Breast epithelium (tissue), 3 donors: ENCODE results near the gene PICALM.

Experiments used
- POLR2A ChIP-seq: fragments of 450-650 bp; IDR thresholded peaks from one replicate; pipeline ENCODE4 v1.6.1; 2016; ENCODE audit warnings: antibody characterized with exemption, mild to moderate bottlenecking, moderate library complexity
- TF ChIP-seq, protein P1 (sequence below), 3 donors: fragments of 450-650 bp; IDR thresholded peaks; one replicate each; pipeline ENCODE4 v1.5.1; 2016 to 2017; ENCODE audit warnings: antibody characterized with exemption in 3 of 3, mild to moderate bottlenecking in 3 of 3, moderate library complexity in 3 of 3

DNA sequence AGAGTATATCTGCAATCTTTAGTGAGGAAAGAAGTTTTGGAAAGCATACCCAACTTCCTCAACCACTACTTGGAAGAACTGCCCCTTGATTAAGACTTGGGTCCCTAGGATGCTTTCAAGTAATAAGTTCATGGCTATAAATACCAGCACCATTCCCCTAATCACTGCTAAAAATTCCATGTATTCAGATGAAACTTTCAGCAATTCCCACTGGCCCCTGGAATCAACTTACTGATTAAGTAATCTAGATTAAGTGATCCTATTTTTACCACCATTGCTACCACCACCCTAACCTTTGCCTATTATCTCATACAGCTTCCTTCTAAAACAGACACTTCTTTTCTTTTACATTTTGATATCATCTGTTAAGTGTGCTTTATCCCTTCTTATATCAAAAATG is 10.5 kb downstream of the PICALM start:
- TF ChIP-seq, protein P1, sequence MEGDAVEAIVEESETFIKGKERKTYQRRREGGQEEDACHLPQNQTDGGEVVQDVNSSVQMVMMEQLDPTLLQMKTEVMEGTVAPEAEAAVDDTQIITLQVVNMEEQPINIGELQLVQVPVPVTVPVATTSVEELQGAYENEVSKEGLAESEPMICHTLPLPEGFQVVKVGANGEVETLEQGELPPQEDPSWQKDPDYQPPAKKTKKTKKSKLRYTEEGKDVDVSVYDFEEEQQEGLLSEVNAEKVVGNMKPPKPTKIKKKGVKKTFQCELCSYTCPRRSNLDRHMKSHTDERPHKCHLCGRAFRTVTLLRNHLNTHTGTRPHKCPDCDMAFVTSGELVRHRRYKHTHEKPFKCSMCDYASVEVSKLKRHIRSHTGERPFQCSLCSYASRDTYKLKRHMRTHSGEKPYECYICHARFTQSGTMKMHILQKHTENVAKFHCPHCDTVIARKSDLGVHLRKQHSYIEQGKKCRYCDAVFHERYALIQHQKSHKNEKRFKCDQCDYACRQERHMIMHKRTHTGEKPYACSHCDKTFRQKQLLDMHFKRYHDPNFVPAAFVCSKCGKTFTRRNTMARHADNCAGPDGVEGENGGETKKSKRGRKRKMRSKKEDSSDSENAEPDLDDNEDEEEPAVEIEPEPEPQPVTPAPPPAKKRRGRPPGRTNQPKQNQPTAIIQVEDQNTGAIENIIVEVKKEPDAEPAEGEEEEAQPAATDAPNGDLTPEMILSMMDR (IDR thresholded peaks at IDR 0.05), result no peak
- TF ChIP-seq POLR2A, result no peak
